Measurements from ENCODE around the gene SSTR4. TPM values are rescaled to one million over a fixed set of nuclear protein-coding genes. Genes with fewer than 3 reads are reported as not detected.

SSTR4 gene
- total RNA-seq, 6 donors from 2014 or later, result 0.30 TPM; not detected in 5

GRCh38 chr20:23032056-23032749 lies 2.9 kb upstream of the SSTR4 start:
- TF ChIP-seq CTCF (IDR thresholded peaks at IDR 0.05), result no peak
- TF ChIP-seq EP300 (IDR thresholded peaks at IDR 0.05), result no peak
- no peak for TF ChIP-seq POLR2A (IDR thresholded peaks at IDR 0.05)
- no peak for TF ChIP-seq POLR2AphosphoS5 (IDR thresholded peaks at IDR 0.05)
- Histone ChIP-seq H3K36me3 (no peaks in the 10 kb centered on the region), H3K4me3 (no peak overlapping the region), H3K27ac (peak overlapping the region in 1 of 4 donors; percentile 42), H3K4me1 (peaks cover 0 to 13% (median 5%) of the 10 kb centered on the region in 4 donors), H3K27me3 (peaks cover 0 to 18% (median 6%) of the 10 kb centered on the region in 4 donors), H3K9me3 (no peaks in the 10 kb centered on the region)
- WGBS, 2 donors, result 56% methylated on average over 5 to 6 of the region's 6 CpGs
- DNase-seq (no peak), ATAC-seq (ENCODE audit: low FRiP score in 2 of 2) (no peak)

GRCh38 chr20:23032750-23033078 lies 2.4 kb upstream of the SSTR4 start:
- H3K4me1 ChIP-seq, result peaks cover 0 to 13% (median 5%) of the 10 kb centered on the region in 4 donors
- TF ChIP-seq POLR2AphosphoS5 (IDR thresholded peaks at IDR 0.05), result no peak
- TF ChIP-seq EP300 (IDR thresholded peaks at IDR 0.05), result no peak
- TF ChIP-seq CTCF (IDR thresholded peaks at IDR 0.05), result no peak
- no peak for TF ChIP-seq POLR2A (IDR thresholded peaks at IDR 0.05)
- H3K9me3 ChIP-seq, result no peaks in the 10 kb centered on the region
- H3K36me3 ChIP-seq, result no peaks in the 10 kb centered on the region
- H3K27me3 ChIP-seq, result peaks cover 0 to 18% (median 6%) of the 10 kb centered on the region in 4 donors
- no peak for DNase-seq
- ATAC-seq (ENCODE audit: low FRiP score in 2 of 2), result no peak
- WGBS, 2 donors, result 42 to 54% methylated on average over 5 of the region's 5 CpGs
- H3K27ac ChIP-seq, result peak overlapping the region in 1 of 4 donors; percentile 42
- H3K4me3 ChIP-seq, result no peak overlapping the region

GRCh38 chr20:23033918-23034317 lies 1.2 kb upstream of the SSTR4 start:
- WGBS, 2 donors, result 87 to 91% methylated on average over 3 to 4 of the region's 4 CpGs

GRCh38 chr20:23035731-23036130 lies 619 bp downstream of the SSTR4 start:
- no peak for TF ChIP-seq POLR2A (IDR thresholded peaks at IDR 0.05)
- no peak for TF ChIP-seq EP300 (IDR thresholded peaks at IDR 0.05)
- no peak for TF ChIP-seq CTCF (IDR thresholded peaks at IDR 0.05)
- WGBS, 2 donors, result 90 to 96% methylated on average over 36 to 41 of the region's 41 CpGs
- no peak for ATAC-seq (ENCODE audit: low FRiP score in 2 of 2)
- Histone ChIP-seq H3K36me3 (no peaks in the 10 kb centered on the region), H3K9me3 (no peaks in the 10 kb centered on the region), H3K27me3 (peaks cover 0 to 18% (median 6%) of the 10 kb centered on the region in 4 donors), H3K27ac (no peak overlapping the region), H3K4me3 (peak overlapping the region in 1 of 4 donors; percentile 25), H3K4me1 (peaks cover 0 to 8% (median 5%) of the 10 kb centered on the region in 4 donors)
- DNase-seq, result peak in 1 of 2 donors; percentile 80

More at GRCh38 chr20:23033918-23034317, 1.2 kb upstream of the SSTR4 start:
- Histone ChIP-seq H3K27ac (no peak overlapping the region), H3K4me3 (no peak overlapping the region), H3K9me3 (no peaks in the 10 kb centered on the region), H3K27me3 (peaks cover 0 to 18% (median 6%) of the 10 kb centered on the region in 4 donors), H3K36me3 (no peaks in the 10 kb centered on the region), H3K4me1 (peaks cover 0 to 8% (median 5%) of the 10 kb centered on the region in 4 donors)
- ATAC-seq (ENCODE audit: low FRiP score in 2 of 2), result no peak
- TF ChIP-seq POLR2AphosphoS5 (IDR thresholded peaks at IDR 0.05) (no peak), POLR2A (IDR thresholded peaks at IDR 0.05) (no peak), EP300 (IDR thresholded peaks at IDR 0.05) (no peak), CTCF (IDR thresholded peaks at IDR 0.05) (no peak)
- DNase-seq, result no peak

DNA sequence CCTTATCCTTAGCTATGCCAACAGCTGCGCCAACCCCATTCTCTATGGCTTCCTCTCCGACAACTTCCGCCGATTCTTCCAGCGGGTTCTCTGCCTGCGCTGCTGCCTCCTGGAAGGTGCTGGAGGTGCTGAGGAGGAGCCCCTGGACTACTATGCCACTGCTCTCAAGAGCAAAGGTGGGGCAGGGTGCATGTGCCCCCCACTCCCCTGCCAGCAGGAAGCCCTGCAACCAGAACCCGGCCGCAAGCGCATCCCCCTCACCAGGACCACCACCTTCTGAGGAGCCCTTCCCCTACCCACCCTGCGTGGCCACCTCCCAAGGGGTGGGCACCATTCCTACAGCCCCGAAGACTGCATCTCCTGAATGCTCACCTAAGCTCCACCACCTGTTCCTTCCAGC lies 1.3 kb downstream of the SSTR4 start:
- Histone ChIP-seq H3K4me3 (no peak overlapping the region), H3K4me1 (peaks cover 0 to 8% (median 5%) of the 10 kb centered on the region in 4 donors), H3K36me3 (no peaks in the 10 kb centered on the region), H3K9me3 (no peaks in the 10 kb centered on the region), H3K27me3 (peaks cover 0 to 18% (median 6%) of the 10 kb centered on the region in 4 donors), H3K27ac (no peak overlapping the region)
- 92 to 99% methylated on average over 6 to 11 of the region's 11 CpGs for WGBS, 2 donors
- peak in 1 of 2 donors; percentile 50 for DNase-seq
- no peak for ATAC-seq (ENCODE audit: low FRiP score in 2 of 2)
- TF ChIP-seq EP300 (IDR thresholded peaks at IDR 0.05), result no peak
- no peak for TF ChIP-seq CTCF (IDR thresholded peaks at IDR 0.05)
- TF ChIP-seq POLR2AphosphoS5 (IDR thresholded peaks at IDR 0.05), result no peak
- TF ChIP-seq POLR2A (IDR thresholded peaks at IDR 0.05), result no peak

Data from upper lobe of left lung (tissue), 6 donors.